ENCODE measurements around the gene SGCG.
"Not testable (repeated sequence)": the region's sequence is repeated elsewhere in the genome, so short reads cannot be mapped to it uniquely, and the experiment has no call there.

Gene SGCG

DNA sequence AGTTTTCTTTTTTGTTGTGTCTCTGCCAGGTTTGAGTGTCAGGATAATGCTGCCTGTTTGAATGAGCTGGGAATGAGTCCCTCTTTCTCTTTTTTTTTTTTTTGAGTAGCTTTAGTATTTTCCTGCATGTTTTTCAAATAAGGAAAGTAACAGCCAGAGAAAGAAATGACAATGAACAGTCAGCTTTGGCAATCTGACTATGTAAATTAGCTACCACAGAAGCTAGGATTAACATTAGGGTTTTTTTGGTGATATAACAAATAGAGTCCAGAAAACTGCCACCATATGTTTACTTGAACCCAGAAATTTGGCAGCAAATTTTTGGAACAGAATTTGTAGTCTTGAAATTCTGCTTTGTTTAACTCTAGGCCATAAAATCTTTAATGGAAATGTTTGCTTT, 50.5 kb downstream of the SGCG start:
- Histone ChIP-seq H3K27me3 (ENCODE audit: insufficient read depth, low read length) (no peaks in the 10 kb centered on the region), H3K4me1 (ENCODE audit: insufficient read depth, low read length) (no peaks in the 10 kb centered on the region), H3K4me3 (ENCODE audit: low read length) (no peak overlapping the region), H3K27ac (ENCODE audit: low read length) (no peak overlapping the region), H3K36me3 (ENCODE audit: insufficient read depth, low read depth, low read length) (no peaks in the 10 kb centered on the region), H3K9me3 (ENCODE audit: insufficient read depth, low read depth, low read length) (no peaks in the 10 kb centered on the region), H3K9ac (ENCODE audit: low read depth, low read length) (no peak overlapping the region)

DNA sequence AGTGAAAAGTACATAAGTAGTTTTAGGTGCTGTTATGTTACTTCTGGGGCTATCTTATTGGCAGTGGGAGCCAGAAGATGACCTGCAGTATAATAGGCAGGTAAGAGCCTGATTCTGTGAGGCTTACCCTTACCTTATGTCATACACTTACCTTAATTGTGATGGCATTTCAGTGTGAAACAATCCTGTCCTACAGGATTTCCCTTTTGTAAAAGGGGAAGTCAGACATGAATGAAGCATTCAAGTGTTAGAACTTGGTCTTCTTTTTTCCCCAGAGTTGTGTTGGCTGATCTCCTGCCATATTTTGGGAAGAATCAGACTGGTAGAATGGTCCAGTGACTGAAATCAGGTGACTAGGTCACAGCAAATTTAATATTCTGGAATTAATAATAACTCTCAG, 55.2 kb downstream of the SGCG start:
- Histone ChIP-seq H3K4me3 (ENCODE audit: low read length) (no peak overlapping the region), H3K27me3 (ENCODE audit: insufficient read depth, low read length) (no peaks in the 10 kb centered on the region), H3K36me3 (ENCODE audit: insufficient read depth, low read depth, low read length) (no peaks in the 10 kb centered on the region), H3K9ac (ENCODE audit: low read depth, low read length) (no peak overlapping the region), H3K9me3 (ENCODE audit: insufficient read depth, low read depth, low read length) (no peaks in the 10 kb centered on the region), H3K27ac (ENCODE audit: low read length) (no peak overlapping the region), H3K4me1 (ENCODE audit: insufficient read depth, low read length) (no peaks in the 10 kb centered on the region)

DNA sequence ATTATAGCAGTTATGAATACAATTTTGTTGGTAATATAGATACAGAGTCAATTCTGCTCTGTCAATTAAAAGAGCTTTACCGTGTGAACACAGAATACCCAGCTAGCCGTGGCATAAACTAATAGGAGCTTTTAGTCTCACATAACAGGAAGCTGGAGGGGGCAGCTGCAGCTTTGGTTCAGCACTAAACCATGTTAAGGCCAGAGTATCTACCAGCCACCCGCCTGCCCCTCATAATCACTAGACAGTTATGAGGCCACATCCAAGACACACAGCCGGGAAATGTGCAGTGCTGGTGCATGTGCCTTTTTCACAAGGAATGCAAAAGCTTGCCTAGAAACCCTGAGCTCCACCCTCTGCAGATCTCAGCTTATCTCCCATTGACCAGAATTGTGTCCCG, 62.3 kb downstream of the SGCG start:
- H3K36me3 ChIP-seq (ENCODE audit: insufficient read depth, low read depth, low read length) = no peaks in the 10 kb centered on the region
- no peak overlapping the region for H3K4me3 ChIP-seq (ENCODE audit: low read length)
- H3K9ac ChIP-seq (ENCODE audit: low read depth, low read length) = no peak overlapping the region
- H3K4me1 ChIP-seq (ENCODE audit: insufficient read depth, low read length) = no peaks in the 10 kb centered on the region
- no peak overlapping the region for H3K27ac ChIP-seq (ENCODE audit: low read length)
- H3K9me3 ChIP-seq (ENCODE audit: insufficient read depth, low read depth, low read length) = no peaks in the 10 kb centered on the region
- H3K27me3 ChIP-seq (ENCODE audit: insufficient read depth, low read length) = no peaks in the 10 kb centered on the region

GRCh38 chr13:23248410-23248809, 67.6 kb downstream of the SGCG start:
- not testable (repeated sequence) for H3K36me3 ChIP-seq (ENCODE audit: insufficient read depth, low read depth, low read length); H3K27ac ChIP-seq (ENCODE audit: low read length); H3K27me3 ChIP-seq (ENCODE audit: insufficient read depth, low read length); H3K9ac ChIP-seq (ENCODE audit: low read depth, low read length); H3K4me3 ChIP-seq (ENCODE audit: low read length); H3K9me3 ChIP-seq (ENCODE audit: insufficient read depth, low read depth, low read length); H3K4me1 ChIP-seq (ENCODE audit: insufficient read depth, low read length)

DNA sequence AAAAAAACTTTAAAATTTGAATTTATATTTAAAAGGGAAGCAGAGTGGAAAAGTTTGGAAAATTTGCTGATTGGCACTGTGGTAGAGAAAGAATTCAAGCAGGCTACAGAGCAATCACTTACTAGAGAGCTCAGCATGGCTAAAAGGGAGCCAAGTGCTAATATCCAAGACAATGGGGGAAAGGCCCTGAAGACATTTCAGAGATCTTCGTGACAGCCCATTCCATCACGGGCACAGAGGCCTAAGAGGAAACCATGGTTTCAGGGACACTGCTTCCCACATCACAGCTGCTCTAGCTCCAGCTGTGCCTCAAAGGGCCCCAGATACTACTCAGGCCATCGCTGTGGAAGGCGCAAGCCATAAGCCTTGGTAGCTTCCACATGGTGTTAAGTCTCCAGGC, 73.7 kb downstream of the SGCG start:
- no peak overlapping the region for H3K9ac ChIP-seq (ENCODE audit: low read depth, low read length)
- no peak overlapping the region for H3K27ac ChIP-seq (ENCODE audit: low read length)
- H3K4me1 ChIP-seq (ENCODE audit: insufficient read depth, low read length) = no peaks in the 10 kb centered on the region
- no peaks in the 10 kb centered on the region for H3K36me3 ChIP-seq (ENCODE audit: insufficient read depth, low read depth, low read length)
- H3K4me3 ChIP-seq (ENCODE audit: low read length) = no peak overlapping the region
- H3K9me3 ChIP-seq (ENCODE audit: insufficient read depth, low read depth, low read length) = no peaks in the 10 kb centered on the region
- no peaks in the 10 kb centered on the region for H3K27me3 ChIP-seq (ENCODE audit: insufficient read depth, low read length)

GRCh38 chr13:23267571-23267970, 86.8 kb downstream of the SGCG start:
- no peaks in the 10 kb centered on the region for H3K27me3 ChIP-seq (ENCODE audit: insufficient read depth, low read length)
- no peak overlapping the region for H3K9ac ChIP-seq (ENCODE audit: low read depth, low read length)
- H3K4me1 ChIP-seq (ENCODE audit: insufficient read depth, low read length) = no peaks in the 10 kb centered on the region
- no peaks in the 10 kb centered on the region for H3K9me3 ChIP-seq (ENCODE audit: insufficient read depth, low read depth, low read length)
- H3K27ac ChIP-seq (ENCODE audit: low read length) = no peak overlapping the region
- H3K4me3 ChIP-seq (ENCODE audit: low read length) = no peak overlapping the region
- no peaks in the 10 kb centered on the region for H3K36me3 ChIP-seq (ENCODE audit: insufficient read depth, low read depth, low read length)

GRCh38 chr13:23268441-23268840, 87.7 kb downstream of the SGCG start:
- no peak overlapping the region for H3K9ac ChIP-seq (ENCODE audit: low read depth, low read length)
- H3K36me3 ChIP-seq (ENCODE audit: insufficient read depth, low read depth, low read length) = no peaks in the 10 kb centered on the region
- no peaks in the 10 kb centered on the region for H3K9me3 ChIP-seq (ENCODE audit: insufficient read depth, low read depth, low read length)
- no peak overlapping the region for H3K4me3 ChIP-seq (ENCODE audit: low read length)
- no peak overlapping the region for H3K27ac ChIP-seq (ENCODE audit: low read length)
- no peaks in the 10 kb centered on the region for H3K27me3 ChIP-seq (ENCODE audit: insufficient read depth, low read length)
- H3K4me1 ChIP-seq (ENCODE audit: insufficient read depth, low read length) = no peaks in the 10 kb centered on the region

- Histone ChIP-seq H3K4me3 (ENCODE audit: low read length) (no peak overlapping the region), H3K9me3 (ENCODE audit: insufficient read depth, low read depth, low read length) (no peaks in the 10 kb centered on the region), H3K27ac (ENCODE audit: low read length) (no peak overlapping the region), H3K4me1 (ENCODE audit: insufficient read depth, low read length) (no peaks in the 10 kb centered on the region), H3K27me3 (ENCODE audit: insufficient read depth, low read length) (no peaks in the 10 kb centered on the region), H3K36me3 (ENCODE audit: insufficient read depth, low read depth, low read length) (no peaks in the 10 kb centered on the region), H3K9ac (ENCODE audit: low read depth, low read length) (no peak overlapping the region)
Observed at GRCh38 chr13:23271331-23271730, 90.6 kb downstream of the SGCG start.

DNA sequence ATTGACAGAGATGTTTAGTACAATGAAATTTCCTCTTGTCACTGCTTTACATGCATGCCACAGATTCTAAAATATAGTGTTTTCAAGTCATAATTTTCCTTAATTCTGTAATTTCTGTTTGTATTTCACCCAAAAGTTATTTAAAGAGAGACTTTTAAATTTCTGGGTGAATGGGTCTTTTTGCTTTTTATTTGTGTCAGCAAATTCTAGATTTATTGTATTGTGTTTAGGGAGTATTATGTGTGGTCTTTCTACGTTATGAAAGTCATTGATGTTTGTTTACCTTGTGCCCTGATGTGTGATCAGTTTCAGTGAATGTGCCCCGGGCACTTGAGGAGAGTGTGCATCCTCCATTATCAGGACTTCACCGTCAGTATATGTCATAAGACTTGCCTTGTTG, 92.7 kb downstream of the SGCG start:
- Histone ChIP-seq H3K36me3 (ENCODE audit: insufficient read depth, low read depth, low read length) (no peaks in the 10 kb centered on the region), H3K9ac (ENCODE audit: low read depth, low read length) (no peak overlapping the region), H3K9me3 (ENCODE audit: insufficient read depth, low read depth, low read length) (no peaks in the 10 kb centered on the region), H3K4me3 (ENCODE audit: low read length) (no peak overlapping the region), H3K27me3 (ENCODE audit: insufficient read depth, low read length) (no peaks in the 10 kb centered on the region), H3K4me1 (ENCODE audit: insufficient read depth, low read length) (no peaks in the 10 kb centered on the region), H3K27ac (ENCODE audit: low read length) (no peak overlapping the region)

GRCh38 chr13:23279321-23279720, 98.5 kb downstream of the SGCG start:
- Histone ChIP-seq H3K4me3 (ENCODE audit: low read length) (no peak overlapping the region), H3K9me3 (ENCODE audit: insufficient read depth, low read depth, low read length) (peaks cover 6% of the 10 kb centered on the region; the same call in 1 of the 2 replicates), H3K27ac (ENCODE audit: low read length) (no peak overlapping the region), H3K27me3 (ENCODE audit: insufficient read depth, low read length) (no peaks in the 10 kb centered on the region), H3K4me1 (ENCODE audit: insufficient read depth, low read length) (no peaks in the 10 kb centered on the region), H3K36me3 (ENCODE audit: insufficient read depth, low read depth, low read length) (no peaks in the 10 kb centered on the region), H3K9ac (ENCODE audit: low read depth, low read length) (no peak overlapping the region)

DNA sequence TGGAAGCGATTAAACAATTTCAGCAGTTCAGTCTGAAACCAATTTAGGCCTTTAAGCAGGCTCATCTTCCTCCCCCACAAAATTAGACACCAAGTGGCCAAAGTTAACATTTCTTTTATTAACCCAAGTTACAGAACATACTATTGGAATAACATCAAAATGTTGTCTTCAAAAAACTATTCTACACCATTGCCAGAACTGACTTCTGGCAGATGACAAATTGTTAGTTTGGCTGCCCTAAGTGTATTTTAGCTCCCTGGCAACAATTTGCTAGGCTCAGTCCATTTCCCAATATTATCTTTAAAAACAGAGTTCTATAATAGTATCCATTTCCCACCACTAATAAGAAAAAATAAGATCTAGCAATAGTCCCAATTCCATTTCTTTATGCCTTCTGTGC, 107.8 kb downstream of the SGCG start:
- Histone ChIP-seq H3K4me3 (ENCODE audit: low read length) (no peak overlapping the region), H3K4me1 (ENCODE audit: insufficient read depth, low read length) (no peaks in the 10 kb centered on the region), H3K27ac (ENCODE audit: low read length) (no peak overlapping the region), H3K9me3 (ENCODE audit: insufficient read depth, low read depth, low read length) (no peaks in the 10 kb centered on the region), H3K9ac (ENCODE audit: low read depth, low read length) (no peak overlapping the region), H3K27me3 (ENCODE audit: insufficient read depth, low read length) (no peaks in the 10 kb centered on the region), H3K36me3 (ENCODE audit: insufficient read depth, low read depth, low read length) (no peaks in the 10 kb centered on the region)

GRCh38 chr13:23288995-23289394, 108.2 kb downstream of the SGCG start:
- Histone ChIP-seq H3K36me3 (ENCODE audit: insufficient read depth, low read depth, low read length) (no peaks in the 10 kb centered on the region), H3K4me3 (ENCODE audit: low read length) (no peak overlapping the region)

GRCh38 chr13:23289917-23290357, 109.2 kb downstream of the SGCG start:
- H3K4me3 ChIP-seq (ENCODE audit: low read length) = no peak overlapping the region
- no peak overlapping the region for H3K27ac ChIP-seq (ENCODE audit: low read length)
- no peaks in the 10 kb centered on the region for H3K4me1 ChIP-seq (ENCODE audit: insufficient read depth, low read length)
- no peaks in the 10 kb centered on the region for H3K9me3 ChIP-seq (ENCODE audit: insufficient read depth, low read depth, low read length)
- no peak overlapping the region for H3K9ac ChIP-seq (ENCODE audit: low read depth, low read length)
- no peaks in the 10 kb centered on the region for H3K27me3 ChIP-seq (ENCODE audit: insufficient read depth, low read length)
- H3K36me3 ChIP-seq (ENCODE audit: insufficient read depth, low read depth, low read length) = no peaks in the 10 kb centered on the region

More at GRCh38 chr13:23288995-23289394, 108.2 kb downstream of the SGCG start:
- no peaks in the 10 kb centered on the region for H3K27me3 ChIP-seq (ENCODE audit: insufficient read depth, low read length)
- H3K4me1 ChIP-seq (ENCODE audit: insufficient read depth, low read length) = no peaks in the 10 kb centered on the region
- H3K9ac ChIP-seq (ENCODE audit: low read depth, low read length) = no peak overlapping the region
- no peaks in the 10 kb centered on the region for H3K9me3 ChIP-seq (ENCODE audit: insufficient read depth, low read depth, low read length)
- no peak overlapping the region for H3K27ac ChIP-seq (ENCODE audit: low read length)
